ENCODE results near the gene IL2RA. TPM values are rescaled to one million over a fixed set of nuclear protein-coding genes. Genes with fewer than 3 reads are reported as not detected.

IL2RA gene
- total RNA-seq, 2 donors from 2014 or later = 1.7 to 2.4 TPM

DNA sequence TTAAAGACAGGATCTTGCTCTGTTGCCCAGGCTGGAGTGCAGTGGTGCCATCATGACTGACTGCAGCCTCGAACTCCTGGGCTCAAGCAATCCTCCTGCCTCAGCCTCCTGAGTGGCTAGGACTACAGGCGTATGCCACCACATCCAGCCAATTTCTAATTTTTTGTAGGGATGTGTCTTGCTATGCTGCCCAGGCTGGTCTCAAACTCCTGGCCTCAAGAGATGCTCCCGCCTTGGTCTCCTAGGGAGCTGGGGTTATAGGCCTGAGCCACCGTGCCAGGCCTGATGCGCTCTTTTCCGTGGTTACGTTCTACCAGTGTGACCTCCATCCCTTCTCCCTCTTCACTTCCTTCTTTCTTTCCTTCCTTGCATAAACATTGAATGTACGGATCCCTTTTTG, 50.6 kb downstream of the IL2RA start:
- no peaks in the 10 kb centered on the region for H3K4me1 ChIP-seq
- TF ChIP-seq, protein P1, sequence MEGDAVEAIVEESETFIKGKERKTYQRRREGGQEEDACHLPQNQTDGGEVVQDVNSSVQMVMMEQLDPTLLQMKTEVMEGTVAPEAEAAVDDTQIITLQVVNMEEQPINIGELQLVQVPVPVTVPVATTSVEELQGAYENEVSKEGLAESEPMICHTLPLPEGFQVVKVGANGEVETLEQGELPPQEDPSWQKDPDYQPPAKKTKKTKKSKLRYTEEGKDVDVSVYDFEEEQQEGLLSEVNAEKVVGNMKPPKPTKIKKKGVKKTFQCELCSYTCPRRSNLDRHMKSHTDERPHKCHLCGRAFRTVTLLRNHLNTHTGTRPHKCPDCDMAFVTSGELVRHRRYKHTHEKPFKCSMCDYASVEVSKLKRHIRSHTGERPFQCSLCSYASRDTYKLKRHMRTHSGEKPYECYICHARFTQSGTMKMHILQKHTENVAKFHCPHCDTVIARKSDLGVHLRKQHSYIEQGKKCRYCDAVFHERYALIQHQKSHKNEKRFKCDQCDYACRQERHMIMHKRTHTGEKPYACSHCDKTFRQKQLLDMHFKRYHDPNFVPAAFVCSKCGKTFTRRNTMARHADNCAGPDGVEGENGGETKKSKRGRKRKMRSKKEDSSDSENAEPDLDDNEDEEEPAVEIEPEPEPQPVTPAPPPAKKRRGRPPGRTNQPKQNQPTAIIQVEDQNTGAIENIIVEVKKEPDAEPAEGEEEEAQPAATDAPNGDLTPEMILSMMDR (IDR thresholded peaks at IDR 0.05) = no peak
- H3K9me3 ChIP-seq = no peaks in the 10 kb centered on the region
- peak; percentile 10 for DNase-seq
- no peak overlapping the region for H3K27ac ChIP-seq
- H3K27me3 ChIP-seq = no peaks in the 10 kb centered on the region
- H3K4me3 ChIP-seq = no peak overlapping the region
- no peak overlapping the region for H3K9ac ChIP-seq (ENCODE audit: low read depth in 2 of 2, low read length in 2 of 2)
- H3K36me3 ChIP-seq = no peaks in the 10 kb centered on the region
- intact Hi-C loops (cut with DNase I) = loop anchor here (5.0 kb wide), 1 partner anchor 41 kb away; no protein-coding TSS in a partner anchor

DNA sequence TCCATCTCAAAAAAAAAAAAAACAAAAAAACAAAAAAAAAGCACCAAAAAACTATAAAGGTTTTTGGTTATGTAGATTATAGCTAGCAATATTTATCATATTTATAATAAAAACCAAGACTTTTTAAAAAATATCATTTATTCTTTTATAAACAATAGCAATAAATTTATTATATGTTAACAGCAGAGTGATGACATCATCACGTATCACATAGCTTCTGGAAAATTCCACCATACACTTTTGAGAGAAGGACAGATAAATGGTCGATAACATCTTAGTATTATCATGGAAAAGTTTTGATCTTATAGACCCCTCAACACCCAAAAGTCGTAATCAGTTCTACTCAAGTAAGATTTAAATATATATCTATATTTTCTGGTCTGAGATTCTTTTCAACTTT, 51.6 kb downstream of the IL2RA start:
- Histone ChIP-seq H3K4me1 (no peaks in the 10 kb centered on the region), H3K27me3 (no peaks in the 10 kb centered on the region), H3K9ac (ENCODE audit: low read depth in 2 of 2, low read length in 2 of 2) (no peak overlapping the region), H3K4me3 (no peak overlapping the region), H3K27ac (no peak overlapping the region), H3K36me3 (no peaks in the 10 kb centered on the region), H3K9me3 (no peaks in the 10 kb centered on the region)
- intact Hi-C loops (cut with DNase I) = loop anchor here (5.0 kb wide), 1 partner anchor 42 kb away; no protein-coding TSS in a partner anchor
- TF ChIP-seq, protein P1 (IDR thresholded peaks at IDR 0.05) = no peak
- DNase-seq = no peak

DNA sequence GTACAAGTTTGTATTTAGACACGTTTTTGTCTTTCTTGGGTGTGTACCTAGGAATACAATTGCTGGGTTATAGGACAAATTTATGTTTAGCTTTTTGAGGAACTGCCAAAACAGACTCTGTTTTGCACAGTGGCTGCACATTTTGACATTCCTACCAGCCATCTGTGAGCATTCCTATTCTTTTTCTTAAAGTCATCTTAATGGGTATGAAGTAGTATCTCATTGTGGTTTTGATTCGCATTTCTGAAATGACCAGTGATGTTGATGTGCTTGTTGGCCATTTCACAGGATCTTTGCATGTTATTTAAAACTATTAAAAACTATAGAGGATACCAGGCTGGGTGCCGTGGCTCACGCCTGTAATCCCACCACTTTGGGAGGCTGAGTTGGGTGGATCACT, 52.2 kb downstream of the IL2RA start:
- Histone ChIP-seq H3K27ac (no peak overlapping the region), H3K4me3 (no peak overlapping the region), H3K27me3 (no peaks in the 10 kb centered on the region), H3K9me3 (no peaks in the 10 kb centered on the region), H3K4me1 (no peaks in the 10 kb centered on the region), H3K9ac (ENCODE audit: low read depth in 2 of 2, low read length in 2 of 2) (no peak overlapping the region), H3K36me3 (no peaks in the 10 kb centered on the region)
- TF ChIP-seq, protein P1 (IDR thresholded peaks at IDR 0.05) = no peak
- DNase-seq = peak; percentile 3
- intact Hi-C loops (cut with DNase I) = loop anchor here (5.0 kb wide), 1 partner anchor 42 kb away; no protein-coding TSS in a partner anchor

DNA sequence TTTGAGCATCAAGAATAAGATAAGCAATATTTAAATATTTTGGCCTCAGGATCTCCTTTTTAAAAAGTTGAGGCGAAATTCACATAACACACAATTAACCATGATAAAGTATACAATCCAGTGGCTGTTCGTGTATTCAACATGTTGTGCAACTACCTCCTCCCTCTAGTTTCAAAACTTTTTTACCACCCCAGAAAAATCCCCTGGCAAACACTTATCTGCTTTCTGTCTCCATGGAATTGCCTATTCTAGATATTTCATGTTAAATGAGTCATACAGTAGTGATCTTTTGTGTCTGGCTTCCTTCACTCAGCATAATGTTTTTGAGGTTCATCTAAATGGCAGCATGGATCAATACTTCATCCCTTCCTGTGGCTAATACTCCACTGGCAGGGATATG, 53.0 kb downstream of the IL2RA start:
- Histone ChIP-seq H3K4me1 (no peaks in the 10 kb centered on the region), H3K4me3 (no peak overlapping the region), H3K9me3 (no peaks in the 10 kb centered on the region), H3K27ac (no peak overlapping the region), H3K27me3 (no peaks in the 10 kb centered on the region), H3K9ac (ENCODE audit: low read depth in 2 of 2, low read length in 2 of 2) (no peak overlapping the region), H3K36me3 (no peaks in the 10 kb centered on the region)
- TF ChIP-seq, protein P1 (IDR thresholded peaks at IDR 0.05) = no peak
- intact Hi-C loops (cut with DNase I) = no loop called here
- DNase-seq = no peak

DNA sequence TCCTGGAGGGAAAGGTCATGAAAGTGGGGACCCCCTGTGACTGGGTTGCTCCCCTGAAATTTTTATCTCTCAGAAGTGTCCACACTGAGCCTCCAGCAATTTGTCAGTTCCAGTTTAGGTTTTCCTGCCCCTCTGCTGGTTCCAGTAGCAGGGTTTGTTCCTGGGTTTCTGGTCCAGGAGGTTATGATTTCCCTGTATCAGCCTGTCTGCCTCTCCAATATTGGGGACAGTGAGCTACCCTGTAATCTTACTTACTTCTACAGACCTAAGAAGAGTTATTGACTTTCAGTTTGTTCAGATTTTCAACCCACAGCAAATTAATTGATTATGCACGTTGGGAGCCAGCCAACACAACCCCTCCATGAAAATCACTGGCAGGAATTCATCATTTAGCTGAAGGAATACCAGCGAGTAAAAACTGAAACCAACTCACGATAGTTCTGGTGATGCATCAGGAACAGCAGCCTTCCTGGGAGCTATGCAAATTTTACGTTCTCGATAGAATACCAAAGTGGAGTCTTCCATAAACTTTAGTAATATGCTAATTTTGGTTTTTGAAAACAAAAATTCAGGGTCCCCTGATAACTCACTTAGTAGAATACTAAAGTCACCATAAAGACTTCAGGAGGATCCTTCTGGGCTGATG, 53.5 kb downstream of the IL2RA start:
- Histone ChIP-seq H3K4me1 (no peaks in the 10 kb centered on the region), H3K27me3 (no peaks in the 10 kb centered on the region), H3K9me3 (no peaks in the 10 kb centered on the region), H3K36me3 (no peaks in the 10 kb centered on the region), H3K27ac (no peak overlapping the region), H3K9ac (ENCODE audit: low read depth in 2 of 2, low read length in 2 of 2) (no peak overlapping the region), H3K4me3 (no peak overlapping the region)
- TF ChIP-seq, protein P1 (IDR thresholded peaks at IDR 0.05) = no peak
- peak; percentile 7 for DNase-seq
- intact Hi-C loops (cut with DNase I) = no loop called here
